Stromal cell of bone marrow (primary cell): Measurements from ENCODE around the gene CEMIP.

Experiments used
- DNase-seq: peaks from one replicate; pipeline ENCODE4 v3.0.0-alpha.2; 2012; ENCODE audit warnings: low read depth

CEMIP gene

DNA sequence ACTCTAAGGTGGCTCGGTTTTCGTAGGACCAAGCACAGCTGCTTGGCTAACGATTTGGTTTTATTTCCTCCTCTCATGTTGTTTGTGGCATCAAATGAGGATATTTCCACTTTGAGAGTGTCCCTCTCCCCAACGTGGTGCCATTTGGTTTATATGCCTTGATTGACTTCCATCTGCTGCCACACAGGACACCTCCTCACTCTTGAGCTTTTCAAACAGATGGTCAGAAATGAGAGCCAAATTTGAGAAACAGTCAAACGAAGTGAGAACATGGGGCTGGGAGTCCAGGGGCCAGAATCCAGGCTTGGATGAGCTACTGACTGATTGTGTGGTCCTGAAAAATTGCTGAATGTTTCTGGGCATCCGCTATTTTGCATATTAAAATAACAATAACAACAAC lies 43.5 kb downstream of the CEMIP start:
- DNase-seq, result no peak

DNA sequence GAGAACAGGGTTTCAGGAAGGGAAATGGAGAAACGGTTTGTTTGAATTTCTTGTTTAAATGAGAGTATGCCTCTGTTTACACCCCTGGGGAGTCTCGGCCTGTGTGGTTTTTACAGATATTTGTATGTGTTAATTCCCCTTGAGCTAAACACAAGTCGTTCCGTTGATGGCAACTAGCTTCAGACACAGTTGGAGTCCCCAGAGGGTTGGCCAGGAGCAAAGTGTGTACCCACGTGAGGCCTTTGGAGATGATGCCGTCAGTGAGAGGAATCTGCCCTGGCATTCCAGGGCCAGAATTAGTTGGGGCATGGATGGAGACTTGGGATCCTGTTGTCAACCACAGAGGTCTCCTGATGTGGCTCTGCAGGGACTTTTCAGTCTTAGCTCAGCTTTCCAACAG lies 44.0 kb downstream of the CEMIP start:
- no peak for DNase-seq

DNA sequence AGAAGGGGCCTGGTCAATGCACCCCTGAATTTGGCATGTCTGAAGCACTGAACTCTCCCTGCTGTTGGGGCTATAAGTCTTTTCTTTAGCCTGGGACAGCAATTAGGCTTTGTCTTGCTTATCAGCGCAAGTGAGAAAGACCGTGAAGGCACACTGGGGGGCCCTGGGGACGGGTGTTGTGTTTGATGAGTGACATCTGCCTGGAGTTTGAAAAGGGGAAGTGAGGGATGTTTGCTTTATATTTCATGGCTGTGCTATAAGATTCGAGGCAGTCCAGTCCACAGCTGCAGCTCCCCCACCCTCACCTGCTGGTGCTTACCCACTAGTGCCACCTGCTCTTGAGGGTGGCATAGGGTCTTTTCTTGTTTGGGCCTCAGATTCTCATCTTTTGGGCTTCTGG lies 44.8 kb downstream of the CEMIP start:
- DNase-seq, result no peak

DNA sequence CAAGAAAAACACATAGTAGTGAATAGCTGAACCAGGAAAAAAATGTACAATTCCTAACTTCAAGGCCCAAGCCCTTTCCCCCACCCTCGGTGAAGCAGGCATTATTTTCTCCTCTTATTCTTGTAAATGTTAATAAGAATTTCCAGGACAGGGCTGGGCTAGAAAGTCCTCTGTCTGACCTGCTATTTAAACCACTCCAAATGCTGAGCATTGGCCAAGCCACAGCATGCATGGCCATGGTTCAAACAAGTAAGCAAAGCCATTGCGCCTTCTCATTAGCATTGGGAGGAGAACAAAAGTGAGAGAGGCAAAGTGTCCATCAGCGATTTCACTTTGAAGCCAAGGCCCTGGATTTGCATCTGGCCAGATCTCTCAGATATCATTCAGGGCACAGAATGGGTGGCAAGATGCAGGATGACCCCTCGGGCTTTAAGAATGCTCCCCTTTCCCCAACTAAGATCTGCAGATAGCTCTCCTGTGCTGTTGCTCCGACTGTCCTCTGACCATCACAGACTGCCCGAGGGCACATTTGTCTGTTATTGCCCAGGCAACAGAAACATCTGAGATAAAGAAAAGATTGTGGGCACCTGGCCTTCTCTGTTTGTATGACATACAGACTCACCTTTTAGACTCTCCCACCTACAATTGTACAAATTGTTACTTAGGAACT lies 46.3 kb downstream of the CEMIP start:
- peak; percentile 63 for DNase-seq

DNA sequence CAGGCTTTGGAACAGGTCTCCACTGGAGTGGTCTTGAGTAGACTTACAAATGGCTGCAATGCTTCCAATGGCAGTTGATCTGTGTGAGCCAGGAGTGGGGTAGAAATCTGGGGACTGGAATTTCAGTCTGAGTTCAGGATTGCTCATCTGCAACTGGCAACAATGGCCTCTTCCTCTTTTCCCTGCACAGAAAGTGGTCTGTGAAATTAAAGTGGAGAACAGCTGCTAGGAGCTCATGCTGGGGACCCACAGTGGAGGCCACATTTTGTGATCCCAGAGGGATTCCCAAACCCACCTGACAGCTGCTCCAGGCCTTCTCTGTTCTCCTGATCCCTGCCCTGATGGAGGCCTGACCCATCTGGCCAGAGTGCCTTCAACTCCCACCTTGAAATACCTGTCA lies 49.6 kb downstream of the CEMIP start:
- no peak for DNase-seq

DNA sequence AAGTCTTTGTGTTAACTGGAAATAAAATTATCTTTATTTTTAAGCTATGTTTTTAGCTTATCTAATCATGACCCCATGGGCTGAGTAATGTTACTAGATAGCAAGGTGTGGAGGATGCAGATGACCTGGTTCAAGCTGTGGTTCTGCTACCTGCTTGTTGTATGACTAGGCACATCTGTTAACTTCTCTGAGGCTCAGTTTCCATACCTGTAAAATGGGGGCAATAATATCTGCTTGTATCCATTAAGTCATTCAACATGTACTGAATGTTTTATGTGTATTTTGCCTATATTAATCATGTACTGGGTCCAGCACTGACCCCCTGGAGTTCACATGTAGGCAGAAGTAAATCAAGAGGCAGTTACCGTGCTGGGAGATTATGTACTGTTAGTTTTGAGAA lies 51.5 kb downstream of the CEMIP start:
- no peak for DNase-seq

DNA sequence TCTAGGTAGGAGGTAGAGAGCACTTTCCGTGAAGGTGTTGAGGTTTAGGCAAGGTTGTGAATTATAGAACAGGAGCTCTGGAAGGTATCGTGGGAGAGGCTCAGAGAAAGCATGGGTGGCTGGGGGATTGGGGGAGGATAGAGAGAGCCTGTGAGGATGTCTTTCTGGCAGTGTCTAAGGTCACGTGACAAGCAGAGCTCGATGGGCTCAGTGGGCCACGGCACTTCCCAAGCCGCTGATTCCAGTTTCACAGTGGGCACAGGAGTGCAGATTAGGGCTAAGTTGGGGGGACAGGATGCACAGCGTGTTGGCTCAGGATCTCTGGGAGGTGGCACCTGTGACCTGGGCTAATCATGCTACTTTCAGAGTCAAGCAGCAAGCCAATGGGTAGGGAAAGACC lies 52.0 kb downstream of the CEMIP start:
- DNase-seq, result no peak

DNA sequence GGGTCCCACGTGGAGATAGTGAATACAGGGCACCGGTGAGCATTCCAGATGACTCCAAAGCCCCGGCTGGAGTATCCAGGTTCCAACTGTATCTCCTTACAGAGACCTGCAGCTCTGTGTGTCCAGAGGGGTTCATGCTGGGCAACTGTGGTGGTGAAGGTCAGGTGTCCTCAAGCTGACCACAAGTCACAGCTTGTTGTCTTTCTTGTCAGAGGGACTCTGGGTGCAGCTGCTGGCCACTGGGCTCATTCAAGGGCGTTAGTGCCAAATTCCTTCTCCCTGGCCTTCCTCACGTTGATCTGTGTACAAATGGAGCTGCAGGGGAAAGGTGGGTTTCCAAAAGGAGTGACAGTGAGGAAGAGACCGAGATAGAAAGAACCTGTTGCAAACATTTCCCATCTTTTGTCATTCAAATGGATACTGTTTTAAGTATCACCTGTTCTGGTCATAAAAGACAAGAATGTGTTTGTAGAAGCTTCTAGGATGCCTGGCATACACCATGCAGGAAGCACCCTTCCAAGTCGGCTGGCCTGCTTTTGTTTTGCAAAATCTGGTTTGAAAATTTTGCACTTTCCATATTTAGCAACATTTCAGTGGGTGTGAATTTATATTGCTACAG lies 52.5 kb downstream of the CEMIP start:
- DNase-seq, result no peak

DNA sequence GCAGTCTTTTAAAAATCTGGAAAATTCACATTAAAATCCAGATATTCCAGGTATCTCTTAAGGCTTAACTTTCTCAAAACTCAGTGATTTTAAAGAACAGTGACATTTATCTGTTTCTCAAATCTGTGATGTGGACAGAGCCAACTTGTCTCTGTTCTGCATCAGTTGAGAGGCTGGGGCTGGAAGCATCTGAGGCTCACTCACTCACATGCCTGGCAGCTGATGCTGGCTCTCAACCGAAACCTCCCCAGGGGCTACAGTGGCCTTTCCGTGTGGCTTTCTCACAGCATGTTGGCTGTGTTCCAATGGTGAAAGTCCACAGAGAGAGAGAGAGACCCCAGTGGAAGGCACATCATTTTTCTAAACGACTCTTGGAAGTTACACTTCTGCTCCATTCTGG lies 53.5 kb downstream of the CEMIP start:
- no peak for DNase-seq

DNA sequence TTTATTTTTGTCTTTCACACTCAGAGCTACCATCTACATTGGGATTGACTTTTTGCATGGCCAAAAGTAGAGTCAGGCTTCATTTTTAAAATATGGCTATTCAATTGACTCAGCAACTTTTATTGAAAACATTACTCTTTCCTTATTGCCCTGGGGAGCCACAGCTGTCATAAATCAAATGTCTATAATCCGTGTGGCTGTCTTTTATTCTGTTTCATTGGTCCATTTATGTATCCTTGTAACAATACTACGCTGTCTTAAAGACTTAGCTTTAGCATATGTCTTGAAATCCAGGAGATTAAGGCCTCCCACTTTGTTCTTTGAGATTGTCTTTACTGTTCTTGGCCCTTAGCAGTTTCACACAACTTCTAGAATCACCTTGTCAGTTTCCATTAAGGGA lies 55.2 kb downstream of the CEMIP start:
- no peak for DNase-seq

DNA sequence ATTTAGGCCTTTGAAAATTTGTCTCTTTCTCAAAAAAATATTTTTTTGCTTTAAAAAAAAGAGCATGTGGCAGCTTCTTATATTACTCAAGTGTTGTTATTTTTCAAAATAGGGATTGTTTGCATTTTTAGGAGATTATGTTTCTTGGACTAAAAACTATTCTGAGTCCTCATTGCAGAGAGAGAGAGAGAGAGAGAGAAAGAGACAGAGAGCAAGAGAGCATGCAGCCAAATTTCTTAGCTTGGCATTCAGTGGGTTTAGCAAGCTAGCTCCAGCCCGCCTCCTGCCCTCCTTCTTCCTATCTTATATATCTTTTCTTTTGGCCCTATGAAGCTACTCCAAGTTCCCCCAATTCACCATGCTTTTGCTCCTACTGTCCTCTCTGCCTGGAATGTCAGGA lies 55.7 kb downstream of the CEMIP start:
- no peak for DNase-seq

DNA sequence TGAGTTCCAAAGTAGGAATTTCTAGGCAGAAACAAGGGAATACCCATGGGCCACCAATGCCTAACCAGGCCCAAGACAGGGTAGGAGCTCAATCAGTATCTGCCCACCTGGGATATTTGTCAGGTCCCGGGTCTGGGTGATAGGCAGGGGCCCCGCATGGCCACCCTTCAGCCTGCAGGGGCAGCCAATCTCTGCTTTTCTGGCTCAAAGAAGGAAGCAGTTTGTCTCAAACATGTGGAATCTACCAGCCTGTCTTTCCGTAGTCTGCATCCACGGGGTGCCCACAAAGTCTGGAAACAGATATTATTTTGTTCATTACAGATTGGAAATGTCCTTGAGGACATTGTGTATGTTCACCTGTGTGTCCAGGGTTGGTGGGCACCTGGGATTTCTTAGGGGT lies 56.2 kb downstream of the CEMIP start:
- DNase-seq, result no peak

DNA sequence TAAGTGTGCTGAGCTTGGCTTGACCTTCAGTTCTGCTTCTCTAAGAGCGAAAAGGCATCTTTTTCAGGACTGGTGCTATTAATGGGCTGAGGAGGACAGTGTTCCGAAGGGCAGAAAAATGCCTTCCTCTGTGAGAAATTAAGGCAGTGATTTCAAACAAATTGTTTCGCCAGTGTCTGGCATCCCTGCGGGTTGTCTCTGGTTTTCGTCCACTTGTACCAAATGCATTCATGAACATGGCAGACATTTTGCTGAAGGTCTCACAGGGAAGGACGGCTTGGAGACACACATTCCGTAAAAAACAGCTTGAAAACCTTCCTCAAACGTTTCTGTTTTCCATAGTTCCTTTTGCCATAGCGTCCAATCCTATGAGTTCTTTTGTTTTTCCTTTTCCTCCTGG lies 57.1 kb downstream of the CEMIP start:
- DNase-seq, result no peak

DNA sequence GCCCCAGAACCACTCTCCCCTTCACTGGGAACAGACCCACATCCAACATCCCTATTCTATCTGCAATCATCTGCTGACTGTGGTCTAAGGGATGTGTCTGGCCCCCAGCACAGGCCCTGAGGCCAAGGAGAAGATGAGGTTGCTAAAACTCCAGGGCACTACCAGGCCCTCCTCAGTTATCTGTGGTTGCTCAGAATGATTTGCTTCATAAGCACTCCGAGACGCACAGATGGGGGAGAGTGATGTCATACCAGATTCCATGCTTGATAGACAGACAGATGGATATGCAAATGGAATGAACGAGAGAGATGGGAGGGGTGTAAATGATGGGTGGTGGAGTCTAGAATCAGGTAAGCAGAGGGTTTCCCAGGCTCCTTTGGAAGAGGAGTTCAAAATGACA lies 57.8 kb downstream of the CEMIP start:
- no peak for DNase-seq

DNA sequence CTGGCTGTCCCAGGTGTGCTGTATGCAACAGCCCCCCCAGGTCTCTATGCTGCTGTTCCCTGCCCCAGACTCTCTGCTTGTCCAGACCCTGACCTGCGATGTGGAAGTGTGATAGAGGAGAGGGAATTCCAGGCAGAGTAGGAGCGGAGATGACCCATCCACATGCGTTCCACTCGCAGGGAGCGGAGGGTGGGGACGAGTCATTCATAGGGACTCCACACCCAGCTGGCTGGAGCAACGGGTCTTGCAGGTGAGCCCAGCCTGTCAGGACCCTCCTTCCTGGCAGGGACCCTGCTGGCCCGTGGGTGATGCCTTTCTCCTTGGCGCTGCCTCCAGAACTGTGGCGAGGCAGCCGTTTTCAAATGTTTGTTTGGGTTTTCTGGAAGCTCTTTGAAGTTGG lies 58.8 kb downstream of the CEMIP start:
- DNase-seq, result no peak

DNA sequence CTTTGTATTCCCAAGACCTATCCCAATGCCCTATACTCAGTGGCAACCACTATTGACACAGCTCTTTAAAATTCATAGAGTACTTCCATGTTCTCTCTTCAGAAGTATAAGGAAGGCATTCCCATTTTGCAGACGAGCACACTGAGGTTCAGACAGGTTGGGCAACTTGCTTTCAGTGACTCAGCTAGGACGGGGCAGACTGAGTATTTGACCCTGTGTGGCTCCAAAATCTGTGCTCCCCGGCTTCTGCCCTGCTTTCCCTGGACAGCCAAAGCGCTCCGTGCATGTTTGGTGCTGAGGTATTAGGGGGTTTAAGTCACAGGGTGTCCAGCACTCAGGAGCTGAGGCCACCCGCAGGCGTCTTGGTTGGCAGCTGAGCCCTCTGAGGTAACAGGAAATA lies 59.5 kb downstream of the CEMIP start:
- DNase-seq, result no peak

DNA sequence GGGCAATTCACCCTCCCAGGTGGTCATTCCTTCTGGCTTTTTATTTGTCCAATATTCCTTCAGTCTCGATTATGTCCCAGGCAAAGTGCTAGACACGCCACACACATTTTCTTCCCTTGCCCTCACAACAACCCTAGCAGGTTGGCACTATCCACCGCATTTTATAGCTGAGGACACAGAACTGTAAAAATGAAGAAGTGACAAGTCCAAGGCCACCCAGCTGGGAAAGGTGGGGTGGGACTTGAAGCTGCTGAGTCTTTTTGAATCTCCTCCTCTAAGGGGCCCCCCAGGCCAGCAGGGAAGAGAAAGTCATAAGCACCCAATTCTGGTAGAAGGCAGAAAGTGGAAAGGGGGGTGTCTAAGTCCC lies 60.6 kb downstream of the CEMIP start:
- no peak for DNase-seq

DNA sequence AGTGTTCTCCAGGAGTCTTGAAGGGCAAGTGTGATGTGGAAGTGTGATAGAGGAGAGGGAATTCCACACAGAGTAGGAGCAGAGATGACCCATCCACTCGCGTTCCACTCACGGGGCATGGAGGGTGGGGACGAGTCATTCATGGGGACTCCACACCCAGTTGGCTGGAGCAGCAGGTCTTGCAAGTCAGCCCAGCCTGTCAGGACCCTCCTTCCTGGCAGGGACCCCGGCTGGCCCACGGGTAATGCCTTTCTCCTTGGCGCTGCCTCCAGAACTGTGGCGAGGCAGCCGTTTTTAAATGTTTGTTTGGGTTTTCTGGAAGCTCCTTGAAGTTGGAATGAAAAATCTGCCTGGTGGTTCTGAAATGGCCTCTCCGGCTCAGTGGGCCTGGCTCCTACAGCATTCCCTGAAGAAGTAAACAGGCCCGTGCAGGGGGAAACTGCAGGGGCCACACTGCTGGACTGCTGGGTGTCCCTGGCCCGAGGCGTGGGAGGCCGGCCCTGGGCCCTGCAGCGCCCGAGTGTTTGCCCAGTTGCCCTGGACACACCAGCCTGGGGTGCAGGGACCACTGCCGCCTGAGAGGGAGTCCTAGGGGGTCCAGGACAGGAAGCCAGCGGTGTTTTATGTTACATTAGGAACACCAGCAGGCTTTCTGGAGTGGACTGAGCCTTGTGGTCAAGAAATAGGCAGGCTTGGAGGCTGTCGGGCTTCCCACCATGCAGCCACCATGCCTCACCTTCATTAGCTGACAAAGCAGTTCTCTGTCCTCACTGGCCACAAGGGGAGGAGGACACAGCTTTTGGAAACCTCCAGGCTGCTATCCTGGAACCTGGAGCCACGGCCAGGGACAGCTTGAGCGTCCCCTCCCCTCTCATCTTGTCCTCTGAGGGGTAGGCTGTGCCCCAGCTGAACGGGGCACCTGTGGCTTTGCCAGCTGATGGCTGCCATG lies 61.3 kb downstream of the CEMIP start:
- no peak for DNase-seq

DNA sequence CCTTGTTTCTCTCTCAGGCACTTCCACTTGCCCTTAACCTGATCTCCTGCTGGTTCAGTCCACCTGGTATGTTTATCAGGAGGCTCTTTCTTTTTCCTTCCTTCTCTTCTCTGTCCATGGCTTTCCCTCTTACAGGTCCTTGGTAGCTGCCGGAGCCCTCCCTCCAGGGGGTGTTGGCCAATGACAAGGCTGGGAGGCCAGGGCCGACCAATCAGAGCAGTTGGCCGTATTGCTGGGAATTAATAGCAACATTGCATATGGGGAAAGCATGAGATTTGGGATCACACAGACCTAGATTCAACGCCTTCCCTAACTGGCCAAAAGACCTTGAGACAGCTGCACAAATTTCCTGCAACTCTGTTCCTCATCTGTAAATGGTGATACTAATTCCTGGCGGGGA lies 62.4 kb downstream of the CEMIP start:
- DNase-seq, result no peak

DNA sequence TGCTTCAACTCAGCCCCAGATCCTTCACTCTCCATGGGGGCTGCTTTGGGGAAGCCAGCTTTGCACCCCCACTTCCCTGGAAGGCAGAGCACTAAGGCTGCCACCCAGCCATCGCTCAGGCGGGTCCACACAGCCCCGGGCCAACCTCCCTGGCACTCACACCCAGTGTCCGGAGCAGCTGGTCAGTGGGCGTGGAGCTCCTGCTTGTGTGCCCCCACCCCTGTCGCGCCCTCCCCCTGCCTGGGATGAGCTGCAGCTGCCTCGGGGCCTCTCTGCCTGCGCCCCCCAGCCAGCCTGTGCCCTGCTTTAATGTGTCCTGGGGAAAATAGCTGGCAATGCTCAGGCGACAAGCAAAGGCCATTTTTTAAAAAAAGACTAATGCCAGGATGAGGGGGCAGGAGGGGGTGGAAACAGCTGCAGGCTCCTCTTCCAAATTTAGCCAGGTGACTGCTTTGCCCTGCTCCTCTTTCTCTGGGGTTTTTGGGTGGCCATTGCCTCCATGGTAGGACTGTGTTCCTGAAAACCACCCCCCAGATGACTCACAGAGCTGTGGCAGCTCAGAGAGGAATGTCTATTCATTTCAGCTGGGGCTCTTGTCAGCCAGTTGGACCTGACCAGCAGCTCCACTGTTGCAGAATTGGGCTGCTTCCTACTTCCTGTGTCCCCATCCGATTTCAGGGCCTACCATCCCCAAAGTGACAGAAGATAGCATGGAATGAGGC lies 65.0 kb downstream of the CEMIP start:
- DNase-seq, result peak; percentile 38

DNA sequence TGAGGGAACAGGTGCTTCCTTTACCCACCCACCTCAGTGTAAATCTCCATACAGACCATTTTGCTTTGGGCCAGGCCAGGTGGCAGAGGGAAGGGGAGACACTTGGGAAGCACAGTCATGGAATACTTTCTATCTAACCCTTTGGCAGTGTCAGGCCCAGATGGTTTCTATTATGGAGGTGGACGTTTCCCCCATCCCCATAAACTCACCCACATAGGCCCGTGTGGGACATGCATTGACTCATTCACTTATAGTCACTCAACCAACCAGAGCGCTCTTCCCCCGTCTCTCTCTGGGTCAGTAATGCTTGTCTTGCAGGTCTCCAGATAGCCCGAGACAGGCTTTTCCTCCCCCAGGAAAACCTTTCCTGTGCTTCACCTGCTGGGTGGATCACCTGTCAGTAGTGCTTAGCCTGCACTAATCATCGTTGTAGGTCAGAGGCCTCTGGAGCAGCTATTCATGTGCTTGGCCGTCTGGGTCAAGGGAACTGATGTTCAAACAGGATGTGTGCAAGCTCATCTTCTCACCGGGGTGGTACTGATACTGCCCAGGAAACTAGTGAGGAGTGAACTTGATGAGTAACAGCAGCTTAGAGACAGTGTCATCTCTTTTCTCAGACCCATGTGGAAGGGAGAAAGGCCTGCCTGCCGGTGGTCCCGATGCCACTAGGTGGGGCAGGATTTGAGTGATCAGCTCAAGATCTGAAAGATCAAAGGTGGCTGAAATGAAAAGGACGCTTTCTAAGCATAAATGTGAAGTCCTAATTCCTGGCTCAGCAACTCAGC lies 67.1 kb downstream of the CEMIP start:
- no peak for DNase-seq

DNA sequence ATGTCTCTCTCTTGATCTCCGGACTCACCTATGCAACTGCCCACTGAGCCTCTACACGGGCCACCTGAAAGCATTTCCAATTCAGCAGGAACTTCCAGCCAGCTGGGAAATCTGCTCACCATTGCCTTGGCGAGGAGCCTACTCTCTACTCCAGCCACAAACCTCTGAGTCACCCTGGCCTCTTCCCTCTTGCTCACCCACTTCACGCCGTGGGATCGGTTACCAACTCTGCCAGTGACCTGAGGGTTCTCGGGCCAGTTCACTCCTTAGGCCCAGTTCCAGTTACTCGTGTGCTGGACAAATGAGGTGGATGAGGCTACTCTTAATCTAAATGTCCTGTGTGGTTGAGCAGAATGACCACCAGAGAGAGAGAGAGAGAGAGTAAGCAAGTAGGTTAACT lies 70.1 kb downstream of the CEMIP start:
- peak; percentile 94 for DNase-seq
